Liver (tissue), 9 donors: ENCODE data around the gene MOB1B. TPM values are rescaled to one million over a fixed set of nuclear protein-coding genes. Genes with fewer than 3 reads are reported as not detected.

Experiments
- DNase-seq: peaks from one replicate; pipeline ENCODE4 v3.0.0-alpha.2; 2017; ENCODE audit warnings: low spot score
- H3K27ac ChIP-seq, 2 donors: one replicate each; pipeline ENCODE4 v1.7.0; 2013; ENCODE audit warnings: inconsistent platforms in 2 of 2, low read length in 2 of 2, control low read depth in 1 of 2, low read depth in 1 of 2, mild to moderate bottlenecking in 1 of 2
- H3K27me3 ChIP-seq, 4 donors: one replicate each; pipeline versions ENCODE4 v1.6.1 to v1.7.0; 2013; ENCODE audit warnings: low read length in 3 of 4, inconsistent platforms in 1 of 4, mild to moderate bottlenecking in 1 of 4, moderate library complexity in 1 of 4; ENCODE audit not compliant: control insufficient read depth in 4 of 4, insufficient read depth in 4 of 4
- H3K36me3 ChIP-seq, 4 donors: one replicate each; pipeline versions ENCODE4 v1.6.1 to v1.7.0; 2013; ENCODE audit warnings: low read length in 3 of 4, mild to moderate bottlenecking in 3 of 4, low read depth in 1 of 4, moderate library complexity in 1 of 4; ENCODE audit not compliant: control insufficient read depth in 4 of 4, insufficient read depth in 3 of 4
- H3K4me1 ChIP-seq, 4 donors: one replicate each; pipeline versions ENCODE4 v1.6.1 to v1.7.0; 2013; ENCODE audit warnings: low read length in 3 of 4, mild to moderate bottlenecking in 3 of 4, moderate library complexity in 1 of 4; ENCODE audit not compliant: control insufficient read depth in 4 of 4, insufficient read depth in 4 of 4
- H3K4me3 ChIP-seq, 3 donors: one replicate each; pipeline versions ENCODE4 v1.6.1 to v1.7.0; 2013; ENCODE audit warnings: low read length in 3 of 3, control low read depth in 1 of 3, low read depth in 1 of 3, mild to moderate bottlenecking in 1 of 3
- H3K9ac ChIP-seq, 2 donors: one replicate each; pipeline ENCODE4 v1.7.0; 2013; ENCODE audit warnings: low read length in 2 of 2, mild to moderate bottlenecking in 2 of 2, moderate library complexity in 2 of 2, control low read depth in 1 of 2, low read depth in 1 of 2
- H3K9me3 ChIP-seq, 4 donors: one replicate each; pipeline versions ENCODE4 v1.6.1 to v1.7.0; 2013; ENCODE audit warnings: low read length in 3 of 4; ENCODE audit not compliant: control insufficient read depth in 4 of 4
- FOXA1 ChIP-seq: IDR thresholded peaks from 2 replicates; pipeline ENCODE4 v1.6.1; 2016; ENCODE audit warnings: antibody characterized with exemption
- HNF4A ChIP-seq, 2 donors: conservative IDR thresholded peaks; 2 replicates each; pipeline ENCODE4 v1.6.1; 2016; ENCODE audit warnings: antibody characterized with exemption in 2 of 2, mild to moderate bottlenecking in 2 of 2
- JUND ChIP-seq, 2 donors: IDR thresholded peaks; 2 replicates each; pipeline ENCODE4 v1.6.1; 2016; ENCODE audit warnings: antibody characterized with exemption in 2 of 2
- NR2F2 ChIP-seq: IDR thresholded peaks from 2 replicates; pipeline ENCODE4 v1.6.1; 2016; ENCODE audit warnings: antibody characterized with exemption
- RAD21 ChIP-seq, 2 donors: IDR thresholded peaks; 2 replicates each; pipeline ENCODE4 v1.6.1; 2016; ENCODE audit warnings: antibody characterized with exemption in 2 of 2, mild to moderate bottlenecking in 2 of 2
- SP1 ChIP-seq: IDR thresholded peaks from 2 replicates; pipeline ENCODE4 v1.6.1; 2018; ENCODE audit warnings: antibody characterized with exemption, mild to moderate bottlenecking
- WGBS: extraction: QIAGEN DNeasy Blood & Tissue Kit; methylation state at CpG from one replicate; pipeline ENCODE4 v1.1.7; 2013; 5-methylcytosine and 5-hydroxymethylcytosine counted together
- polyA plus RNA-seq, 2 donors: library from polyadenylated mRNA; stranded (reverse) in 1 of 2; unstranded in 1 of 2; fragments of 200-250 nt in 1 of 2; fragments of >200 nt in 1 of 2; fragmentation: Nextera tagmentation in 1 of 2; extraction: Ambion mirVana in 1 of 2; gene quantifications; one replicate each; pipeline versions ENCODE4 v1.2.1 to v1.2.3, GENCODE V29; 2013 to 2015
- total RNA-seq, 2 donors: library from RNA; depleted of rRNA; stranded (reverse); fragments of >200 nt; gene quantifications; one replicate each; pipeline ENCODE4 v1.2.3, GENCODE V29; 2014
- TF ChIP-seq, protein P1 (sequence below): fragments of 150-350 bp; IDR thresholded peaks from 2 replicates; pipeline ENCODE4 v1.5.1; 2017; ENCODE audit warnings: improper control_type of control experiment, low read depth, low read length; ENCODE audit not compliant: missing input control
- TF ChIP-seq, protein P2 (sequence below): IDR thresholded peaks from 2 replicates; pipeline ENCODE4 v1.6.1; 2016; ENCODE audit warnings: antibody characterized with exemption, mild to moderate bottlenecking
- TF ChIP-seq, protein P3 (sequence below): IDR thresholded peaks from 2 replicates; pipeline ENCODE4 v1.6.1; 2016; ENCODE audit warnings: antibody characterized with exemption
- TF ChIP-seq, protein P4 (sequence below): IDR thresholded peaks from 2 replicates; pipeline ENCODE4 v1.6.1; 2016; ENCODE audit warnings: antibody characterized with exemption
- donor health status: healthy.
- donor health status: healthy.
- donor health status: healthy.
- donor health status: healthy.
- donor health status: healthy.

MOB1B gene
- total and polyA plus RNA-seq, 4 donors, result 2.1 to 69.0 (median 3.7) TPM

DNA sequence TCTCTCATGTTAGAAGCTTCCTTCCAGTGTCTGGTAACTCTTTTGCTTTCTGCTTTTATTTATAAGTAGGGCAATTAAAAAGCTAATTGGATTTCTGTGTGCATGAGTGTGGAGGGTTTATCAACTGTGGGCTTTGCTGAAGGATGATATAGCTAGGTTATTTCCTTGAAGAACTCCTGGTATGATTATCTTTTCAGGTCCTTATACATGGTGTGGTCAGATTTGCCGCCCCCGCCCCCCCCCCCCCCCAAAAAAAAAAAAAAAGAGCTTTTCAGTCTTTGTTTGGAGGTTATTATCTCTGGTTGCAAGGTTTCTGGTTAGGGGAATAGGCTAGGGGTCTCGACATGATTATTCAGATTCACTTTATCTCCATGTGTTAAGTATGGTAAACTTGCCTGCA lies 35.9 kb downstream of the MOB1B start:
- Histone ChIP-seq H3K27ac (no peak overlapping the region), H3K36me3 (no peaks in the 10 kb centered on the region), H3K27me3 (no peaks in the 10 kb centered on the region), H3K9me3 (no peaks in the 10 kb centered on the region), H3K9ac (no peak overlapping the region), H3K4me1 (peaks cover 0 to 2% (median 0%) of the 10 kb centered on the region in 4 donors), H3K4me3 (no peak overlapping the region)
- TF ChIP-seq NR2F2 (no peak), SP1 (no peak)
- TF ChIP-seq, protein P1, sequence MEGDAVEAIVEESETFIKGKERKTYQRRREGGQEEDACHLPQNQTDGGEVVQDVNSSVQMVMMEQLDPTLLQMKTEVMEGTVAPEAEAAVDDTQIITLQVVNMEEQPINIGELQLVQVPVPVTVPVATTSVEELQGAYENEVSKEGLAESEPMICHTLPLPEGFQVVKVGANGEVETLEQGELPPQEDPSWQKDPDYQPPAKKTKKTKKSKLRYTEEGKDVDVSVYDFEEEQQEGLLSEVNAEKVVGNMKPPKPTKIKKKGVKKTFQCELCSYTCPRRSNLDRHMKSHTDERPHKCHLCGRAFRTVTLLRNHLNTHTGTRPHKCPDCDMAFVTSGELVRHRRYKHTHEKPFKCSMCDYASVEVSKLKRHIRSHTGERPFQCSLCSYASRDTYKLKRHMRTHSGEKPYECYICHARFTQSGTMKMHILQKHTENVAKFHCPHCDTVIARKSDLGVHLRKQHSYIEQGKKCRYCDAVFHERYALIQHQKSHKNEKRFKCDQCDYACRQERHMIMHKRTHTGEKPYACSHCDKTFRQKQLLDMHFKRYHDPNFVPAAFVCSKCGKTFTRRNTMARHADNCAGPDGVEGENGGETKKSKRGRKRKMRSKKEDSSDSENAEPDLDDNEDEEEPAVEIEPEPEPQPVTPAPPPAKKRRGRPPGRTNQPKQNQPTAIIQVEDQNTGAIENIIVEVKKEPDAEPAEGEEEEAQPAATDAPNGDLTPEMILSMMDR, result no peak
- TF ChIP-seq, protein P2, sequence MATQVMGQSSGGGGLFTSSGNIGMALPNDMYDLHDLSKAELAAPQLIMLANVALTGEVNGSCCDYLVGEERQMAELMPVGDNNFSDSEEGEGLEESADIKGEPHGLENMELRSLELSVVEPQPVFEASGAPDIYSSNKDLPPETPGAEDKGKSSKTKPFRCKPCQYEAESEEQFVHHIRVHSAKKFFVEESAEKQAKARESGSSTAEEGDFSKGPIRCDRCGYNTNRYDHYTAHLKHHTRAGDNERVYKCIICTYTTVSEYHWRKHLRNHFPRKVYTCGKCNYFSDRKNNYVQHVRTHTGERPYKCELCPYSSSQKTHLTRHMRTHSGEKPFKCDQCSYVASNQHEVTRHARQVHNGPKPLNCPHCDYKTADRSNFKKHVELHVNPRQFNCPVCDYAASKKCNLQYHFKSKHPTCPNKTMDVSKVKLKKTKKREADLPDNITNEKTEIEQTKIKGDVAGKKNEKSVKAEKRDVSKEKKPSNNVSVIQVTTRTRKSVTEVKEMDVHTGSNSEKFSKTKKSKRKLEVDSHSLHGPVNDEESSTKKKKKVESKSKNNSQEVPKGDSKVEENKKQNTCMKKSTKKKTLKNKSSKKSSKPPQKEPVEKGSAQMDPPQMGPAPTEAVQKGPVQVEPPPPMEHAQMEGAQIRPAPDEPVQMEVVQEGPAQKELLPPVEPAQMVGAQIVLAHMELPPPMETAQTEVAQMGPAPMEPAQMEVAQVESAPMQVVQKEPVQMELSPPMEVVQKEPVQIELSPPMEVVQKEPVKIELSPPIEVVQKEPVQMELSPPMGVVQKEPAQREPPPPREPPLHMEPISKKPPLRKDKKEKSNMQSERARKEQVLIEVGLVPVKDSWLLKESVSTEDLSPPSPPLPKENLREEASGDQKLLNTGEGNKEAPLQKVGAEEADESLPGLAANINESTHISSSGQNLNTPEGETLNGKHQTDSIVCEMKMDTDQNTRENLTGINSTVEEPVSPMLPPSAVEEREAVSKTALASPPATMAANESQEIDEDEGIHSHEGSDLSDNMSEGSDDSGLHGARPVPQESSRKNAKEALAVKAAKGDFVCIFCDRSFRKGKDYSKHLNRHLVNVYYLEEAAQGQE, result no peak
- no peak for DNase-seq
- WGBS, result 83% methylated on average over 3 of the region's 3 CpGs

DNA sequence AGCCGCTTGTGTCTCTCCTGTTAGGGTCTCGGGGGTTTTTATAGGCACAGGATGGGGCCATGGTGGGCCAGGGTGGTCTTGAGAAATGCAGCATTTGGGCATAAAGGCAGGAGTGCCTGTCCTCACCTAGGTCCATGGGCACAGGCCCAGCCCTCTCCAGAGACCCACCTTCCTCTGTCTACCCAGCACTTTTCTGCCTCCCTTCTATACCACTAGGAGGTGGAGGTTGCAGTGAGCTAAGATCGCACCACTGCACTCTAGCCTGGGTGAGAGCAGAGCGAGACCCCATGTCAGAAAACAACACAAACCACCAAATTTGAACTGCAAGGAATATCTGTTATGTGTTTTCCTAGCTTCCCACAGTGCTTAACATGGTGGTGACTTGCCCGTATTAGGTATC lies 38.0 kb downstream of the MOB1B start:
- Histone ChIP-seq H3K36me3 (no peaks in the 10 kb centered on the region), H3K4me3 (no peak overlapping the region), H3K9me3 (no peaks in the 10 kb centered on the region), H3K9ac (no peak overlapping the region), H3K27me3 (no peaks in the 10 kb centered on the region), H3K4me1 (peaks cover 0 to 4% (median 0%) of the 10 kb centered on the region in 4 donors), H3K27ac (no peak overlapping the region)
- 98% methylated on average over 5 of the region's 5 CpGs for WGBS
- DNase-seq, result no peak
- TF ChIP-seq, protein P3, sequence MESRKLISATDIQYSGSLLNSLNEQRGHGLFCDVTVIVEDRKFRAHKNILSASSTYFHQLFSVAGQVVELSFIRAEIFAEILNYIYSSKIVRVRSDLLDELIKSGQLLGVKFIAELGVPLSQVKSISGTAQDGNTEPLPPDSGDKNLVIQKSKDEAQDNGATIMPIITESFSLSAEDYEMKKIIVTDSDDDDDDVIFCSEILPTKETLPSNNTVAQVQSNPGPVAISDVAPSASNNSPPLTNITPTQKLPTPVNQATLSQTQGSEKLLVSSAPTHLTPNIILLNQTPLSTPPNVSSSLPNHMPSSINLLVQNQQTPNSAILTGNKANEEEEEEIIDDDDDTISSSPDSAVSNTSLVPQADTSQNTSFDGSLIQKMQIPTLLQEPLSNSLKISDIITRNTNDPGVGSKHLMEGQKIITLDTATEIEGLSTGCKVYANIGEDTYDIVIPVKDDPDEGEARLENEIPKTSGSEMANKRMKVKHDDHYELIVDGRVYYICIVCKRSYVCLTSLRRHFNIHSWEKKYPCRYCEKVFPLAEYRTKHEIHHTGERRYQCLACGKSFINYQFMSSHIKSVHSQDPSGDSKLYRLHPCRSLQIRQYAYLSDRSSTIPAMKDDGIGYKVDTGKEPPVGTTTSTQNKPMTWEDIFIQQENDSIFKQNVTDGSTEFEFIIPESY, result no peak
- TF ChIP-seq, protein P1, result no peak
- TF ChIP-seq RAD21 (IDR thresholded peaks at IDR 0.05) (no peak), FOXA1 (no peak), JUND (IDR thresholded peaks at IDR 0.05) (no peak), HNF4A (conservative IDR thresholded peaks at IDR 0.05) (no peak)
- TF ChIP-seq, protein P4, sequence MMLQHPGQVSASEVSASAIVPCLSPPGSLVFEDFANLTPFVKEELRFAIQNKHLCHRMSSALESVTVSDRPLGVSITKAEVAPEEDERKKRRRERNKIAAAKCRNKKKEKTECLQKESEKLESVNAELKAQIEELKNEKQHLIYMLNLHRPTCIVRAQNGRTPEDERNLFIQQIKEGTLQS, result no peak
